Suppressor macrophage treated with lipopolysaccharide for 1 hour (primary cell): ENCODE results near the gene MAP3K9.
"Not testable (repeated sequence)": the region's sequence is repeated elsewhere in the genome, so short reads cannot be mapped to it uniquely, and the experiment has no call there.

Experiments used
- DNase-seq, 3 donors: peaks; one replicate each; pipeline ENCODE4 v3.0.0-alpha.2; 2020 to 2022

The MAP3K9 gene

DNA sequence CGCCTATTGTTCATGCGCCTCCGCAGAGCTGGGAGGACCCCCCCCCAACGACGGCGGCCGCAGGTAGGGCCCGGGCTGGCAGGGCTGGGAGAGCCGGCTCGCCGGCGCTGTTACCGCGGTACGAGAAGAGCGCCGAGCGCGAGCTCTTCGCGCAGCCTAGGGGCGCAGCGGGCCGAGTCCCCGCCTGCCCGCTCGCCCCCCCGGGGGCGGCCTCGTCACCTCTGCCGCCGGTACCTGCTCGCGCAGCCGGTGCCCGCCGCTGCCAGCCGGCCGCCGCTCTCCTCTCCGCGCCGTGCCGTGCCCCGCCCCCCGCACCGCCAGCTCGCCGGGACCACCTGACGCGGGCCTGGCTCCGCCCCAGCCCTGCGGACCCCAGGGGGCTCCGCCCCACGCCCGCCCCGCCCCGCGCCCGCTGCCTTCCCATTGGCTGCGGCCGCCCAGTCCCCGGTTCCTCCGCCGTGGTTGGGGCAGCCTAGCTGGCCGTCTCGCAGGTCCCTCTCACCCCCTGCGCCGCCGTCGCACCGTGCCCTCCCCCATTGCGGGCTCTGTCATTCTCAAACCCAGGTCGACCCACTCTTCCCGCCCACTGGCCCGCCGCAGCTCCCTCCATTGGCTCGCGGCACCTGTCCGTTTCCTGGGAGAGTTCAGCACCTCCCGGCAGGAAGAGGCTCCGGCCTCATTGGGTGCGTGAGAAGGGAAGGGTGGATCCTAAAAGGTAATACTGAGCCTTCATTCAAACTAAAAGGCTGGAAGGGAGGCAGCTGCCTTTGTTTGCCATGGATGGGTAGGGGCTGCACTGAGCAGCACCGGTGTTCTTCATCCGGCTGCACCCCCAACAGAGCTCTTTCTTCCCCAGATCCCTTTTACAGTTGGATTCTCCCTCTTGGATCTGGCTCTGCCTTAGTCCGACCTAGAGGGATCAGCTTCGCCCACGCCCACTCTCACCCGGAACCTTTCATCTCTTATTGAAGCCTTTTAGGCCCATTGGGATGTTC lies at the start of gene MAP3K9:
TSS of gene MAP3K9 (minus strand) at position 289 of the 995 bp plus-strand sequence. CDS start 342 bp downstream, outside the sequence.
- peak; percentile 61 to 84 (median 63) for DNase-seq

DNA sequence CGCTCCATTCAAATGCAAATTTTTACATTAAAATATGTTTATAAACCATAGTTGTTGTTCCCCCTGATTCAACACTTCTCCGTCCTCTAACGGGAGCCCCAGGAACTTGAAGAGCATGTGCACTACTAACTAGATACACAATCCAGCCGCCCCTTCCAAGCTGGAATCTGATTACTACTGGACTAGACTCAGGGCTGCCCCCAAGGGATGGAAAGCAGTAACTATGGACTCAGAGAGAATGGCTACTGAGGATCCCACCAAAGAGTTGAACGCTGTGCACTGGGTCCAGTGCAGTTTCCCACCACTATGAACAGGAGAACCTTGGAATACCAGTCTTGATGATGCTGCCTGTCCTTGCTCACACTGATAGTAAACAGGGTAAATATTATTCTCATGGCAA lies 49.3 kb upstream of the MAP3K9 start:
- DNase-seq = no peak

DNA sequence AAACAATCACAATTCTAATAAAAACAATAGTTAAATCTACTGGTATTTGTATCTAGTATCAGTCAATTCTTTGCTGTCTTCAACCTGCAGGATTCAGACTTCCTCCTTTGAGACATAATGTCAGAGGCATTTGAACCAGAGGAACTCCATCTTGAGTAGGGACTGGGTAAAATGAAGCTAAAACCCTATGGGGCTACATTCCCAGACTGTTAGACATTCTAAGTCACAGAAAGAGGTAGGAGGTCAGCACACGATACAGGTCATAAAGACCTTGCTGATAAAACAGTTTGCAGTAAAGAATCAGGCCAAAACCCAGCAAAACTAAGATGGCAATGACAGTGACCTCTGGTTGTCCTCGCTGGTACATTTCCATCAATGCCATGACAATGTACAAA lies 48.2 kb upstream of the MAP3K9 start:
- DNase-seq = no peak

DNA sequence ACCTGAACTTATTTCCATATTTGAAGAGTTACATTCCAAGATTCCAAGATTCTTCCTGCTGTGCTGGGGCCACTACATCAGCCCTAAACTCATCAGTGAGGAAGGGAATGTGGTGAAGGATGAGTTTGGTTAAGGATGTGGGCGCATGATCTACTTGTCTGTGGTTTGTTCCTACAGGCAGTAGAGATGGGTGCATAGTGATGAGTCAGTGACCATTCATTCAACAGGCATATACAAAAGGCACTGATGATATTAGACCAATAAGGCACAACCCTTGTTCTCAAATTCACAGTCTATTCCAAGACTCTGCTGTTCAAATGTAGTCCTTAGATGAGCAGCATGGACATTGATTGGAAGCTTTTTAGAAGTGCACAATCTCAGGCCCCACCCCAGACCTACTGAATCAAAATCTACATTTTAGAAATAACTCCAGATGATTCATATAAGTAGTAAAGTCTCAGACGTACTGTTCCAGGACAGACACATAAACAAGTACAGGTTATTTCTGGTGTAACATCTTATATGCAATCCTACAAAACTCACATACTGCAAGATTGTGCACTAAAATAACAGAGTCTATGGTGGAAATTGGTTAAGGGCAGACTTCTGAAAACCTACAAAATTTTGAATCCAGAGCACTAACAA lies 47.7 kb upstream of the MAP3K9 start:
- peak in 2 of 3 donors; percentile 26 to 29 for DNase-seq

DNA sequence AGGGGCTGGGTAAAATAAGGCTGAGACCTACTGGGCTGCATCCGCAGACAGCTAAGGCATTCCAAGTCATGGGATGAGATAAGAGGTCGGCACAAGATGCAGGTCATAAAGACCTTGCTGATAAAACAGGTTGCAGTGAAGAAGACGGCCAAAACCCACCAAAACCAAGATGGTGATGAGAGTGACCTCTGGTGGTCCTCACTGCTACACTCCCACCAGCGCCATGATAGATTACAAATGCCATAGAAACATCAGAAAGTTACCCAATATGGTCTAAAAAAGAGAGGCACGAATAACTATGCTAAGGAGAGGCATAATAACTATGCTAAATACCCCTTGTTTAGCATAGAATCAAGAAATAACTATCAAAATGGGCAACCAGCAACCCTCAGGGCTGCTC lies 46.2 kb upstream of the MAP3K9 start:
- no peak for DNase-seq

- DNase-seq = not testable (repeated sequence)
These were observed 44.3 kb upstream of the MAP3K9 start for GRCh38 chr14:70853658-70854057.

GRCh38 chr14:70847406-70848090 lies 38.2 kb upstream of the MAP3K9 start:
- DNase-seq = no peak

DNA sequence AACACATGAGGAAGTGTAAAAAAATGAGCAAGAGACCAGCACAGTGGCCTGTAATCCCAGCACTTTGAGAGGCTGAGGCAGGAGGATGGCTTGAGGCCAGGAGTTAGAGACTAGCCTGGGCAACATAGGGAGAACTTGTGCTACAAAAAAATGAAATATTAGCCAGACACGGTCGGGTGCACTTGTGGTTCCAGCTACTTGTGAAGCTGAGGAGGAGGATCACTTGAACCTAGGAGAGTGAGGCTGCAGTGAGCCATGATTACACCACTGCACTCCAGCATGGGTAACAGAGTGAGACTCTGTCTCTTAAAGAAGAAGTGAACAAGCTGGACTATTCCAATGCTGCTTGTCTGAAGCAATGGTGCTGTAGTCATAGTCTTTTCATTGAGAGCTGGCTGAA lies 36.3 kb upstream of the MAP3K9 start:
- no peak for DNase-seq

DNA sequence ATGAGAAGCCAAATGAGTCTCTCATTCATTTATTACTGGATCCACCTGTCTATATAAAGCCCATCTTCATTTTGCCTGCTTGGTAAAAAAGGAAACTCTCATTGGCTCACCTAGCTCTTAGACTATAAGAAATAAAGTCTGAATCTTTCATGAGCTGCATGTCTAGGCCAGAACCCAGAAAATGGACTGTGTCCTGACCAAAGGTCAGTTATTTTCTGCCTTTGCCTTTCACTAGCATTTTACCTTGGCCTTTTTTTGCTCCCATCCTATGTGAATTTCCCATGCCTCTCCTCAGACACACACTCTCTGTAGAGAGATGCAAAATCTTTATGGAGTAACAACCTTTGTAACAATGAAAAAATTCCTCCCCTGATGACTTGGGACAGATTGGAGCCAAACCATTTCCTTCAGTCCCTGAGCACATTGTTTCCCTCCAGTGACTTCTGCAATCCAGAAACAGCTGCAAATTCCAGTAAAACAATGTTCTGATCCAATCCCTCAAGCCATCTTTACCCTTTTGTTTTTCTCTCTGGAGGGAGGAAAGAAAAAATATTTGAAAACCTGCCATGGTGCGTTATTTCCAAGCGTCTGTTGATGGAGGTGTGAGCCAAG lies 33.6 kb upstream of the MAP3K9 start:
- no peak for DNase-seq

GRCh38 chr14:70838076-70838475 lies 28.8 kb upstream of the MAP3K9 start:
- DNase-seq = no peak

DNA sequence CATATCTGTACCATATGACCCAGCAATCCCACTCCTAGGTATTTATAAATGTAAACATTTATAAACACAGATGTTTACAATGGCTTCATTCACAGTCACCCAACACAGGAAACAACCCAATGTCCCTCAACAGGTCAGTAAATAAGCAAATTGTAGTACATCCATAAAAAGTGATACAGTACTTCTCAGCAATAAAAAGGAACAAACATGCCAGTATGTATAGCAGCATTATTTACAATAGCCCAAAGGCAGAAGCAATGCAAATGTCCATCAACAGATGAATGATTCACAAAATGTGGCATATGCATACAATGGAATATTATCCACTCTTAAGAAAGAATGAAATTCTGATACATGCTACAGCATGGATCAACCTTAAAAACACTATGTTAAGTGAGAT lies 27.6 kb upstream of the MAP3K9 start:
- DNase-seq = no peak

DNA sequence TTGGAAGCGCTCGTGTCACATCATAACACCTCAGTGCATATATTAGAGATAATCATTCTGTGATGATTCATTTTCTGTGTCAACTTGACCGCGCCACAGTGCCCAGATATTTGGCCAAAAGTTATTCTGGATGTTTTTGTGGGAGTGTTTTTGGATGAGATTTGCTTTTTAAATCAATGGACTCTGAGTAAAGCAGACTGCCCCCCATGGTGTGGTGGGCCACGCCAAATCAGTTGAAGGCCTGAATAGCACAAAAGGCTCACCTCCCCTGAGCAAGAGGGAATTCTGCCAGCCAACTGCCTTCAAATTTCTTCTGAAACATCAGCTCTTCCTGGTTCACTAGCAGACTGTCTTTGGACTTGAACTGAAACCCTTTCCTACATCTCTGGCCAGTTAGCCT lies 24.6 kb upstream of the MAP3K9 start:
- no peak for DNase-seq

DNA sequence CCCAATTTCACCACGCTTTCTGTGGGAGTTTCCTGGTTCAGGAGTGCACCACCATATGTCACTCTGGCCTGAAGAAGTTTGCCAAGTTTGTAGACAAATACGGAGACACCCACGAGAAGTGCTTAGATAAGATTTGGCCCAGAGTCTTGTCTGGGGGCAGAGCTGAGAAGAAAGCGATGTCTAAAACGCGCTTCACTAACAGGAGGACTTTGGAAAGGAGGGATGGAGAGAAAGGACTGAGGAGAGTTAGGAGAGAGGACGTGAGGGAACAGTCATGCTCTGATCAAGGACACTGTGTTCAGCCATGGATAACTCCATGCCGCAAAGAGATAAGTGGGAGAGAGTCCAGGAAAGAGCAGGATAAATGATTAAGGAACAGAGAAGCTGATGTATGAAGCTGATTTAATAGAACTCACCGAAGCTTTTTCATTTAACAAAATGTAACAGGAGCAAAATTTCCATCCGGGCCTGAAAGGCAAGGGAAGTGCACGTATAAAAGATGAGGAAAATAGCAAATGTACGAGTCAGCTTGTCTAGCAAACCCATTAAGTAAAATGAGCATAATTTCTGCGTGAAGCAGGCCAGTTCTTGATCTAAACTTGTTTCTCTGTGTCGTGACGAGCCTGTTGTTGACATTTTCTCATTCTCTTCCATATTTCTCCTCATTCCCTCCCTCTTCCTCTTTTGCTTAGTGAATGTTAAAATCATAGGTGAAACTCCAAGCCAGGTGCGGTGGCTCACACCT lies 23.4 kb upstream of the MAP3K9 start:
- no peak for DNase-seq

- DNase-seq = no peak
These were observed 21.9 kb upstream of the MAP3K9 start for GRCh38 chr14:70830998-70831781.

DNA sequence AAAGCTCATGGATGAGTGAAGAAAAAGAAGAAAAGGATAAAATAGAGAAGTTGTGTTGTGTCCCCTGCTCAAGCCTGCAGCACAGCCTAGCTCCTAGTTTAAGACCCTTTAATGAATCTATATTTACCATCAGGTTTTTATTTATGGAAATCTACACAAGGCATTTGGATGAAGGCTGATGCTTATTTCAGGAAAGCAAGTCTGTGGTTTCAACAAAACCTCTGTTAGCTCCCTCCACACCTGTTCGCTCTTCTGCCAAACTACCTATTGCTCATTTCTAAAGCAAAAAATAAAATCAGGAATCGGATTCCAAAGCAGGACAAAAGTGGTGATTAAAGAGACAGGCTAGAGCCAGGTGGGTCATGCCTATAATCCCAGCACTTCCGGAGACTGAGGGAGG lies 18.9 kb upstream of the MAP3K9 start:
- no peak for DNase-seq

GRCh38 chr14:70827752-70828151 lies 18.4 kb upstream of the MAP3K9 start:
- DNase-seq = no peak

DNA sequence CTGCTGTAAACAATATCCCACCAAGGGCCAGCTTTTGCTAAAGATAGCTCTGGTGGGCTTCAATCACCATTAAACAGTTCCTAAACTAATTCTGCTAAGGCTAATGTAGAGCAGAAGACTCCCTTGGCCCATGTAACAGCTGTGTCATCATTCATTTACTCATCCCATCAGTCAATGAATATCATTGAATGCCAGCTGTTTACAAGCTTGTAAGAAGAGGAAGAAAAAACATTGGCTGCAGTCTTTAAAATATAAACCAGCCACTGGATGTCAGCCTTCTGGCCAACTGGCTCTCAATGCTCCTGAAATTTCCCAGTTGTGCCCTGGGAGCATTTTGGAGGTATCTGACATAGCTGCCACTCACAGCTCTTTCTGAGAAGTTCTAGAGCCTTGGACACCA lies 18.0 kb upstream of the MAP3K9 start:
- DNase-seq = peak; percentile 14 to 56 (median 31)

- no peak for DNase-seq
These were observed 14.0 kb upstream of the MAP3K9 start for GRCh38 chr14:70823281-70823680.

DNA sequence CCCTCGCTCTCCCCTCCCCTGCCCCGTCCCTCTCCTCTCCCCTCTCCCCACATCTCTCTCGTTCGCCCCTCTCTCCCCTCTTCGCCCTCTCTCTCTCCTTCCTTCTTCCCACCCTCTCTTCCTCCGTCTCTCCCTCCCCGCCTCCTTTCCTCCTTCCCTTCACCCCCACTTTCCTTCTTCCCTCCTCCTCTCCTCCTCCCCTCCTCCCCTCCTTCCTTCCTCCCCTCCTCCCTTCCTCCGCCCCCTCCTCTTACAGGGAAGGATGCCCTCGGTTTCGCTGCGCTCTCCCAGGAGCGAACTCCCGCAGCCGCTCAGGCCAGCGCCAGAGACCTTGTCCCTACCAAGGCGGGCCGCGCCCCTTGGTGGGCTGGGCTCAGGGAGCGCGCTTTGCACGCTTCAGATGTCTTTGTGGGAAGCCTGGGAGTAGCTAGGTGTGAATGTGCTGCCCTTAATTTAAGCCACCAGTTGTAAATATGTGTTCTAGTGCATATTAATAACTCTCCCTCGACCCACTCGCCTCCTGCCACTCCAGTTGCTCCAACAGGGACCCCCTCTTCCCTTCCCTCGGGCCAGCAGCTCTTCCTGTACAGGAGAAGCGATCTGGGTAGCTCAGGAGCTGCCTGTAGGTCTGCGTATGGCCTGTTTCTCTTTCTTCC lies 13.3 kb upstream of the MAP3K9 start:
- DNase-seq = peak in 1 of 3 donors; percentile 54

DNA sequence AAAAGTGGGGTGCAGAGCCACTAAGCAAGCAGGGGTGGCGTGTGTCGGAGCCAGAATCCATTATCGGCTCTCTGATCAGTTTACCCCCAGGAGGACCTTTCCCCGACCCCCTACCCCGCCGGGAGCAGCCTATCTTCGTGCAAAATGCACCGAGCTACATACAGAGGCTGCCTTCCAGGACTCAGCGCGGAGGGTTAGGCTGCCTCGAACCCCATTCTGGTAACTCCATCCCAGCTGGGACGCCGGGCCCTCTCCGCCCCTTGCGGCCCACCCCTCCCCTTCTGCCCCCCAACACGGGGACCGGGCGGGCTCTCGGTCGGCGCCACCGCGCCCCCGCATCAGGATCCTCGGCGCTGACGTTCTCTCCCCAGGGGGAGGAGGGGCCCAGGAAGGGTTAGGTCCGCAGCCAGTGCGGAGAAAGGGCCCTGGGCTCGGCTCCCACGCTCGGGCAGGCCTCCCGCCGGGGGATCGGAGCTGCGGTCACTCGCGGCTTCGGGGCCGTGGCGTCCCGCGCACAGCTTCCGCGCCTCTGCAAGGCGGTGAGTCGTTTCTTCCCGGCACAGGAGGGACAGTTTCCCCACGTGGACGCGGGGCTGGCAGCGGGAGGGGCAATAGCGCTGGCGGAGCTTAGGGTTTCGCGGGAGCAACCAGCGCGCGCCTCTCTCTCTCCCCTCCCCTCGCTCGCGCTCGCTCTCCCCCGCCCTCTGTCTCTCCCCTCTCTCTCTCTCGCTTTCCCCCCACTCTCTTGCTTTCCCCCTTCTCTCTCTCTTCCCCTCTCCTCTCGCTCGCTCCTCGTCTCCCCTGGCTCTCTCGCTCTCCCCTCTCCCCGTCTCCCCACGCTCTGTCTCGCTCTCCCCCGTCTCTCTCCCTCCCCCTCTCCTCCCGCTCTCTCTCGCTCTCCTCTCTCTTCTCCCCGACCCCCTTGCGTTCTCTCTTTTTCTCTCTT lies 12.5 kb upstream of the MAP3K9 start:
- peak; percentile 66 to 89 (median 83) for DNase-seq
